Calu3 (cell line): ENCODE results near the gene SPACA7. TPM values are rescaled to one million over a fixed set of nuclear protein-coding genes. Genes with fewer than 3 reads are reported as not detected.

Experiments
- BruUV-seq: library from RNA; stranded (reverse); fragments of 400-500 nt; replicated peaks from 2 replicates; lab custom pipeline; 2021; lab: Mats Ljungman, UMichigan
- CTCF ChIA-PET: fragments of 300-600 bp; sonication (Branson Sonifier 250); formaldehyde crosslinking; loops from one replicate; lab custom pipeline; 2022; ENCODE audit warnings: antibody characterized with exemption; lab: Charles Lee
- DNase-seq: peaks from one replicate; pipeline ENCODE4 v3.0.0; 2022
- H3K27ac Mint-ChIP-seq: one replicate; pipeline ENCODE4 v1.8.0; 2022; ENCODE audit warnings: mixed read lengths; ENCODE audit not compliant: unreplicated experiment
- H3K27me3 Mint-ChIP-seq: one replicate; pipeline ENCODE4 v1.8.0; 2022; ENCODE audit warnings: mixed read lengths; ENCODE audit not compliant: unreplicated experiment
- H3K36me3 Mint-ChIP-seq: one replicate; pipeline ENCODE4 v1.8.0; 2022; ENCODE audit warnings: mild to moderate bottlenecking, moderate library complexity, mixed read lengths; ENCODE audit not compliant: insufficient read depth, unreplicated experiment
- H3K4me1 Mint-ChIP-seq: one replicate; pipeline ENCODE4 v1.8.0; 2022; ENCODE audit warnings: mild to moderate bottlenecking, low read depth, mixed read lengths; ENCODE audit not compliant: unreplicated experiment
- H3K4me3 Mint-ChIP-seq: one replicate; pipeline ENCODE4 v1.8.0; 2022; ENCODE audit warnings: mild to moderate bottlenecking, low read depth, moderate library complexity, mixed read lengths; ENCODE audit not compliant: unreplicated experiment
- H3K9me3 Mint-ChIP-seq: one replicate; pipeline ENCODE4 v1.8.0; 2022; ENCODE audit warnings: low read depth, mixed read lengths; ENCODE audit not compliant: unreplicated experiment
- intact Hi-C: fragments of 100-400 bp; cut with micrococcal nuclease; formaldehyde crosslinking; loops from one replicate; pipeline ENCODE4 v1.10.0; 2022; ENCODE audit not compliant: unreplicated experiment
- total RNA-seq: library from RNA; stranded (reverse); gene quantifications from 2 replicates; pipeline ENCODE4 v1.2.3, GENCODE V29; 2022
- TF ChIP-seq, protein P1 (sequence below): fragments of 200-600 bp; IDR thresholded peaks from one replicate; pipeline ENCODE4 v1.8.0; 2022; ENCODE audit warnings: antibody characterized with exemption; ENCODE audit not compliant: unreplicated experiment

The SPACA7 gene
- total RNA-seq, 1 experiment from 2014 or later, result not detected

DNA sequence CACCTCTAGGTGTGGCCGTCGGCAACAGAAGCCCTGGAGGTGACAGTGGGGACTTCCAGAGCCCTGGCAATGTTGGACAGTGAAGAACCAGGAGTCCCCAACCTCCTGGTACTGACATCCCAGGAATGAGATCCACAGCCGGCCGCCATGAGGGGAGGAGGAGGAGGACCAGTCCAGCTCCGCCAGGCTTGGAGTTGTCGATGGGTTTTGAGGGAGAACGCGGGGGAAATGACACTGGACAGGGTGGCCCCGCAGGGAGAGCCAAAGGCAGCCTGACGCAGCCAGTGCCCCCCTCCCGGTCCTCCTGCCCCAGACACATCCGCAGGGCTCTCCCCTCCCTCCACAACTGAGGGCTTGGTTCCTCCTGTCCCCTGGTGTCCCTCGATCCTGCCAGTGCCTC is 57.9 kb downstream of the SPACA7 start:
- TF ChIP-seq, protein P1, sequence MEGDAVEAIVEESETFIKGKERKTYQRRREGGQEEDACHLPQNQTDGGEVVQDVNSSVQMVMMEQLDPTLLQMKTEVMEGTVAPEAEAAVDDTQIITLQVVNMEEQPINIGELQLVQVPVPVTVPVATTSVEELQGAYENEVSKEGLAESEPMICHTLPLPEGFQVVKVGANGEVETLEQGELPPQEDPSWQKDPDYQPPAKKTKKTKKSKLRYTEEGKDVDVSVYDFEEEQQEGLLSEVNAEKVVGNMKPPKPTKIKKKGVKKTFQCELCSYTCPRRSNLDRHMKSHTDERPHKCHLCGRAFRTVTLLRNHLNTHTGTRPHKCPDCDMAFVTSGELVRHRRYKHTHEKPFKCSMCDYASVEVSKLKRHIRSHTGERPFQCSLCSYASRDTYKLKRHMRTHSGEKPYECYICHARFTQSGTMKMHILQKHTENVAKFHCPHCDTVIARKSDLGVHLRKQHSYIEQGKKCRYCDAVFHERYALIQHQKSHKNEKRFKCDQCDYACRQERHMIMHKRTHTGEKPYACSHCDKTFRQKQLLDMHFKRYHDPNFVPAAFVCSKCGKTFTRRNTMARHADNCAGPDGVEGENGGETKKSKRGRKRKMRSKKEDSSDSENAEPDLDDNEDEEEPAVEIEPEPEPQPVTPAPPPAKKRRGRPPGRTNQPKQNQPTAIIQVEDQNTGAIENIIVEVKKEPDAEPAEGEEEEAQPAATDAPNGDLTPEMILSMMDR, result no peak
- Mint-ChIP-seq H3K4me3 (no peak overlapping the region), H3K4me1 (no peaks in the 10 kb centered on the region), H3K36me3 (no peaks in the 10 kb centered on the region), H3K27me3 (peaks cover 13% of the 10 kb centered on the region), H3K9me3 (peaks cover 2% of the 10 kb centered on the region), H3K27ac (no peak overlapping the region)
- CTCF ChIA-PET, result no interaction called here
- no peak for DNase-seq
- no TSS peak for BruUV-seq
- intact Hi-C loops, result no loop called here

DNA sequence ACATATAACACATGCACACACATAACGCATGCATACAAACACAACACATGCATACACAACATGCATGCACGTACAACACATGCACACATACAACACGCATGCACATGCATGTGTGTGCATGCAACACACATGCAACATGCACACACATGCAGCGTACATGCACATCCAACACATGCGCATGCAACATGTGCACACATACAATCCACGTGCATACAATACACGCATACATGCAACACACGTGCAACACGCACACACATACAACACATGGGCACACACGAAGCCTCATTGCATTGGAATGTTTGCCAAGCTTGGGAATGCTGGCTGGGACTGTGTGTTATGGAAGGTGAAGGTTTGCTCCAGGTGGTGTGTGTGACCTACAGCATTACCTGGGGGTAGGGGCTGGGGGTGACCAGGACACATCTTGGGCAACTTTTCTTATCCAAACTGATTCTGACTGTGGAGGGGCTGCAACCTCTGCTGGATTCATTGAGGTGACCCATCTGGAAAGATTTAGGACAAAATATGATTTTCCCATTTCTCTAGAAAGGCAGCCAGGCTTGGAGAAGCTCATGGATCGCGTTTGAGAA is 58.9 kb downstream of the SPACA7 start:
- H3K9me3 Mint-ChIP-seq, result peaks cover 2% of the 10 kb centered on the region
- TF ChIP-seq, protein P1, result no peak
- H3K36me3 Mint-ChIP-seq, result no peaks in the 10 kb centered on the region
- H3K4me1 Mint-ChIP-seq, result no peaks in the 10 kb centered on the region
- no TSS peak for BruUV-seq
- no peak overlapping the region for H3K4me3 Mint-ChIP-seq
- DNase-seq, result no peak
- peaks cover 22% of the 10 kb centered on the region for H3K27me3 Mint-ChIP-seq
- CTCF ChIA-PET, result no interaction called here
- H3K27ac Mint-ChIP-seq, result no peak overlapping the region
- intact Hi-C loops, result no loop called here

DNA sequence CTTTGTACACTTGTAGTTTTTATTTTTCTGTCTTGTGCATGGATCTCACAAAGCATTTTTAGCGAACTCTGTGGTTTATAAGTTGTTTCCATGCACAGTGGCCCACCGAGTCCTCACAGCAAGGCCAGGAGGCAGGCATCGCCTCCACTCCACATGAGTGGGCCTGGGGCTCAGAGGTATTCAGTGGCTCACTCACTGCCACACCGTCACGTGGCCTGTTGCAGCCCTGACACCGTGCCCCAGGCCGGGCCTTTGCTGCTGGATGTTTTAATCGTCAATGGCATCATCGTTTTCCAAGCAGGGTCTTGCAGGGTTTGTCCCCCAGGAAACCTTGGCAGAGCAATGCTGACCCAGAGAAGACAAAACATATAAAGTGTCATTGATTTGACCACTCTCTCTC is 59.8 kb downstream of the SPACA7 start:
- DNase-seq, result no peak
- TF ChIP-seq, protein P1, result no peak
- H3K27me3 Mint-ChIP-seq, result peaks cover 27% of the 10 kb centered on the region
- no peak overlapping the region for H3K27ac Mint-ChIP-seq
- CTCF ChIA-PET, result no interaction called here
- no peaks in the 10 kb centered on the region for H3K4me1 Mint-ChIP-seq
- H3K4me3 Mint-ChIP-seq, result no peak overlapping the region
- no TSS peak for BruUV-seq
- H3K9me3 Mint-ChIP-seq, result peaks cover 2% of the 10 kb centered on the region
- no peaks in the 10 kb centered on the region for H3K36me3 Mint-ChIP-seq
- intact Hi-C loops, result no loop called here

DNA sequence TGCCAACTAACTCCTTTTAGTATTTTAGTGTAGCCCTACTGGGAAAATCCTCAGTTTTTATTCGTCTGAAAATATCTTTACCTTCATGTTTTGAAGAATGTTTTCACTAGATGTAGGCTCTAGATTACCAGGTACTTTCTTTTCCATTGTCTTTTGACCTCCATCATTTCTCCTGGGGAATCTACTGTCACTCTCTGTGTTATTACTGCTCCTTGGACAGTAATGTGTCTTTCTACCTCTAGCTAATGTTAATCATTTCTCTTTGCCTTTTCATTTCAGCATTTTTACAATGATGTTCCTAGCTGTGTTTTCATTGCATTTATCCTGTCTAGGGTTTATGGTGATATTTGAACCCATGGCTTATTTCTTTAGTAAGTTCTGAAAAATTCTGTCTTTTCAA is 61.9 kb downstream of the SPACA7 start:
- Mint-ChIP-seq H3K27me3 (peaks cover 27% of the 10 kb centered on the region), H3K9me3 (peaks cover 2% of the 10 kb centered on the region), H3K4me1 (no peaks in the 10 kb centered on the region), H3K4me3 (no peak overlapping the region), H3K27ac (no peak overlapping the region), H3K36me3 (no peaks in the 10 kb centered on the region)
- no TSS peak for BruUV-seq
- CTCF ChIA-PET, result no interaction called here
- TF ChIP-seq, protein P1, result no peak
- intact Hi-C loops, result no loop called here
- no peak for DNase-seq
